ENCODE results near the gene ZNRF3.

GRCh38 chr22:28856095-28856455 lies 27.3 kb upstream of the ZNRF3 start:
- TF ChIP-seq NFIC (IDR thresholded peaks at IDR 0.05) (no peak), RAD21 (IDR thresholded peaks at IDR 0.05; ENCODE audit: low read depth) (no peak), TAF1 (IDR thresholded peaks at IDR 0.05; ENCODE audit: low read depth) (no peak), YY1 (IDR thresholded peaks at IDR 0.05; ENCODE audit: low read depth) (no peak), CEBPB (IDR thresholded peaks at IDR 0.05) (no peak), EP300 (IDR thresholded peaks at IDR 0.05; ENCODE audit: borderline replicate concordance) (no peak), FOXM1 (IDR thresholded peaks at IDR 0.05; ENCODE audit: borderline replicate concordance, low read depth) (no peak), CREB1 (IDR thresholded peaks at IDR 0.05; ENCODE audit: low read depth) (no peak), TCF12 (IDR thresholded peaks at IDR 0.05; ENCODE audit: low read depth) (no peak), MAX (IDR thresholded peaks at IDR 0.05) (no peak), REST (IDR thresholded peaks at IDR 0.05; ENCODE audit: low read depth) (no peak)

All from Ishikawa (cell line).